ENCODE results near the gene ADORA1.

The ADORA1 gene

GRCh38 chr1:203127666-203128430, at the start of gene ADORA1:
Gene ADORA1 (plus strand): TSS chr1:203127726. CDS start chr1:203128842, 1,116 bp downstream.
- DNase-seq, result no peak

- no peak for DNase-seq
Observed at GRCh38 chr1:203077956-203078355, 49.6 kb upstream of the ADORA1 start.

GRCh38 chr1:203078478-203078877, 49.0 kb upstream of the ADORA1 start:
- DNase-seq, result no peak

- no peak for DNase-seq
Observed at GRCh38 chr1:203080456-203080855, 47.1 kb upstream of the ADORA1 start.

- no peak for DNase-seq
Observed at GRCh38 chr1:203081465-203082230, 45.9 kb upstream of the ADORA1 start.

- no peak for DNase-seq
Observed at GRCh38 chr1:203082231-203082505, 45.4 kb upstream of the ADORA1 start.

GRCh38 chr1:203082571-203083462, 44.7 kb upstream of the ADORA1 start:
- no peak for DNase-seq

GRCh38 chr1:203083463-203083921, 44.0 kb upstream of the ADORA1 start:
- no peak for DNase-seq

- DNase-seq, result no peak
Observed at GRCh38 chr1:203084588-203085527, 42.7 kb upstream of the ADORA1 start.

GRCh38 chr1:203085528-203086406, 41.8 kb upstream of the ADORA1 start, which contains the start of gene MYOG:
Gene MYOG (minus strand): TSS chr1:203086012. CDS start chr1:203085961, 51 bp downstream.
- no peak for DNase-seq

GRCh38 chr1:203086992-203087763, 40.3 kb upstream of the ADORA1 start:
- no peak for DNase-seq

- no peak for DNase-seq
Observed at GRCh38 chr1:203088441-203088840, 39.1 kb upstream of the ADORA1 start.

GRCh38 chr1:203089001-203089650, 38.4 kb upstream of the ADORA1 start:
- no peak for DNase-seq

- DNase-seq, result no peak
Observed at GRCh38 chr1:203089651-203090045, 37.9 kb upstream of the ADORA1 start.

- no peak for DNase-seq
Observed at GRCh38 chr1:203090421-203091198, 36.9 kb upstream of the ADORA1 start.

- DNase-seq, result no peak
Observed at GRCh38 chr1:203091199-203091477, 36.4 kb upstream of the ADORA1 start.

GRCh38 chr1:203091761-203092330, 35.7 kb upstream of the ADORA1 start:
- DNase-seq, result no peak

- no peak for DNase-seq
Observed at GRCh38 chr1:203093754-203094410, 33.6 kb upstream of the ADORA1 start.
